Hepatocyte (in vitro differentiated cells): ENCODE results near the gene COL21A1. TPM values are rescaled to one million over a fixed set of nuclear protein-coding genes. Genes with fewer than 3 reads are reported as not detected.
"Not testable (repeated sequence)": the region's sequence is repeated elsewhere in the genome, so short reads cannot be mapped to it uniquely, and the experiment has no call there.

Experiments used
- DNase-seq: peaks from one replicate; pipeline ENCODE4 v3.0.0-alpha.2; 2016; ENCODE audit warnings: low spot score
- H2AFZ ChIP-seq: fragments of 200-600 bp; sonication (generic); 2 replicates; pipeline ENCODE4 v1.6.0; 2016; ENCODE audit warnings: antibody characterized with exemption, mild to moderate bottlenecking
- H3K27ac ChIP-seq: fragments of 200-600 bp; sonication (generic); 2 replicates; pipeline ENCODE4 v1.5.1; 2016; ENCODE audit warnings: mild to moderate bottlenecking
- H3K27me3 ChIP-seq: fragments of 200-600 bp; sonication (generic); 2 replicates; pipeline ENCODE4 v1.6.1; 2016
- H3K36me3 ChIP-seq: fragments of 200-600 bp; sonication (generic); replicated peaks from 2 replicates; pipeline ENCODE4 v1.5.1; 2016; ENCODE audit warnings: low read depth; ENCODE audit not compliant: insufficient read depth
- H3K4me1 ChIP-seq: fragments of 200-600 bp; sonication (generic); 2 replicates; pipeline ENCODE4 v1.5.1; 2016; ENCODE audit warnings: mild to moderate bottlenecking, moderate library complexity; ENCODE audit not compliant: insufficient read depth
- H3K4me2 ChIP-seq: fragments of 200-600 bp; sonication (generic); 2 replicates; pipeline ENCODE4 v1.6.0; 2016
- H3K4me3 ChIP-seq: fragments of 200-600 bp; sonication (generic); 2 replicates; pipeline ENCODE4 v1.5.1; 2016; ENCODE audit warnings: mild to moderate bottlenecking
- H3K79me2 ChIP-seq: fragments of 200-600 bp; sonication (generic); 2 replicates; pipeline ENCODE4 v1.6.0; 2017; ENCODE audit warnings: mild to moderate bottlenecking
- H3K9me2 ChIP-seq: fragments of 200-600 bp; sonication (generic); replicated peaks from 2 replicates; pipeline ENCODE4 v1.6.0; 2017; ENCODE audit warnings: mild to moderate bottlenecking; ENCODE audit not compliant: insufficient read depth
- H3K9me3 ChIP-seq: fragments of 200-600 bp; sonication (generic); 2 replicates; pipeline ENCODE4 v1.5.1; 2016; ENCODE audit warnings: low read depth, mild to moderate bottlenecking
- H4K20me1 ChIP-seq: fragments of 200-600 bp; sonication (generic); 2 replicates; pipeline ENCODE4 v1.6.0; 2016; ENCODE audit warnings: mild to moderate bottlenecking; ENCODE audit not compliant: insufficient read depth, poor library complexity, severe bottlenecking
- CTCF ChIP-seq: fragments of 200-600 bp; sonication (generic); IDR thresholded peaks from 2 replicates; pipeline ENCODE4 v1.5.1; 2016; ENCODE audit warnings: antibody characterized with exemption, mild to moderate bottlenecking; ENCODE audit not compliant: poor library complexity
- EZH2 ChIP-seq: fragments of 200-600 bp; sonication (generic); IDR thresholded peaks from 2 replicates; pipeline ENCODE4 v1.6.1; 2016; ENCODE audit warnings: antibody characterized with exemption, mild to moderate bottlenecking, borderline replicate concordance
- EZH2phosphoT487 ChIP-seq: fragments of 200-600 bp; sonication (generic); IDR thresholded peaks from one replicate; pipeline ENCODE4 v1.6.1; 2018; ENCODE audit warnings: antibody characterized with exemption, mild to moderate bottlenecking, low read depth, moderate library complexity; ENCODE audit not compliant: unreplicated experiment, severe bottlenecking
- WGBS: methylation state at CpG from one replicate; pipeline ENCODE4 v1.1.6; 2016; ENCODE audit warnings: low lambda C conversion rate; ENCODE audit errors: missing lambda C conversion rate; 5-methylcytosine and 5-hydroxymethylcytosine counted together
- polyA plus RNA-seq: library from polyadenylated mRNA; unstranded; fragments of >200 nt; fragmentation: Nextera tagmentation; extraction: Ambion mirVana; gene quantifications from 2 replicates; pipeline ENCODE4 v1.2.1, GENCODE V29; 2016
- total RNA-seq: library from RNA; depleted of rRNA; stranded (reverse); fragments of >200 nt; gene quantifications from 2 replicates; pipeline ENCODE4 v1.2.3, GENCODE V29; 2014

Gene COL21A1
- total and polyA plus RNA-seq, 2 experiments from 2014 or later = 36.2 to 44.7 TPM

GRCh38 chr6:56263596-56264315, 16.4 kb upstream of the COL21A1 start:
- Histone ChIP-seq H2AFZ (no peak overlapping the region), H3K9me2 (no peaks in the 10 kb centered on the region), H3K4me2 (no peak overlapping the region), H3K27ac (peak overlapping the region; percentile 7), H3K36me3 (no peaks in the 10 kb centered on the region), H3K9me3 (no peaks in the 10 kb centered on the region), H3K27me3 (no peaks in the 10 kb centered on the region), H3K4me3 (no peak overlapping the region), H4K20me1 (no peaks in the 10 kb centered on the region), H3K4me1 (peaks cover 11% of the 10 kb centered on the region), H3K79me2 (no peaks in the 10 kb centered on the region)
- 52% methylated on average over 5 of the region's 5 CpGs for WGBS
- DNase-seq = no peak
- TF ChIP-seq EZH2phosphoT487 (peak; percentile 78), CTCF (no peak)

GRCh38 chr6:56260593-56260992, 13.2 kb upstream of the COL21A1 start:
- H3K9me2 ChIP-seq, H3K27ac ChIP-seq, H3K4me3 ChIP-seq, H3K9me3 ChIP-seq, H3K79me2 ChIP-seq, H2AFZ ChIP-seq, H3K27me3 ChIP-seq, H3K36me3 ChIP-seq, H3K4me2 ChIP-seq, DNase-seq, H4K20me1 ChIP-seq: not testable (repeated sequence)
- peaks cover 11% of the 10 kb centered on the region for H3K4me1 ChIP-seq

GRCh38 chr6:56259234-56260077, 12.1 kb upstream of the COL21A1 start:
- no peak overlapping the region for H3K4me2 ChIP-seq
- no peaks in the 10 kb centered on the region for H3K27me3 ChIP-seq
- H3K9me2 ChIP-seq = no peaks in the 10 kb centered on the region
- H2AFZ ChIP-seq = no peak overlapping the region
- 77% methylated on average over 3 of the region's 3 CpGs for whole genome bisulfite sequencing
- no peaks in the 10 kb centered on the region for H4K20me1 ChIP-seq
- DNase-seq = peak; percentile 27
- H3K27ac ChIP-seq = no peak overlapping the region
- H3K9me3 ChIP-seq = no peaks in the 10 kb centered on the region
- H3K79me2 ChIP-seq = no peaks in the 10 kb centered on the region
- TF ChIP-seq EZH2 (no peak), CTCF (no peak), EZH2phosphoT487 (no peak)
- H3K36me3 ChIP-seq = no peaks in the 10 kb centered on the region
- peaks cover 11% of the 10 kb centered on the region for H3K4me1 ChIP-seq
- H3K4me3 ChIP-seq = no peak overlapping the region

- WGBS = 61% methylated on average over 1 of the region's 1 CpG
- Histone ChIP-seq H3K27me3 (no peaks in the 10 kb centered on the region), H3K9me2 (no peaks in the 10 kb centered on the region), H3K4me2 (no peak overlapping the region), H3K27ac (no peak overlapping the region), H2AFZ (no peak overlapping the region), H3K36me3 (no peaks in the 10 kb centered on the region), H3K4me3 (no peak overlapping the region), H3K4me1 (peaks cover 11% of the 10 kb centered on the region), H4K20me1 (no peaks in the 10 kb centered on the region), H3K9me3 (no peaks in the 10 kb centered on the region), H3K79me2 (no peaks in the 10 kb centered on the region)
- no peak for DNase-seq
- TF ChIP-seq EZH2phosphoT487 = no peak
- TF ChIP-seq EZH2 = no peak
- TF ChIP-seq CTCF = no peak
These were observed 8.0 kb upstream of the COL21A1 start for GRCh38 chr6:56255349-56255748.
